Esophagus squamous epithelium (tissue), 4 donors: ENCODE results near the gene CBX6.

Source experiments
- POLR2A ChIP-seq, 4 donors: fragments of 450-650 bp; IDR thresholded peaks; one replicate each; pipeline ENCODE4 v1.6.1; 2017; ENCODE audit warnings: antibody characterized with exemption in 4 of 4, mild to moderate bottlenecking in 4 of 4, moderate library complexity in 3 of 4
- TF ChIP-seq, protein P1 (sequence below), 6 experiments: fragments of 450-650 bp in 4 of 6; fragments of 200-600 bp in 2 of 6; sonication (generic) in 2 of 6; IDR thresholded peaks; one replicate each; pipeline ENCODE4 v1.5.1; 2016 to 2019; ENCODE audit warnings: antibody characterized with exemption in 6 of 6, mild to moderate bottlenecking in 4 of 6, moderate library complexity in 4 of 6

- TF ChIP-seq POLR2A (IDR thresholded peaks at IDR 0.05), result no peak
- TF ChIP-seq, protein P1, sequence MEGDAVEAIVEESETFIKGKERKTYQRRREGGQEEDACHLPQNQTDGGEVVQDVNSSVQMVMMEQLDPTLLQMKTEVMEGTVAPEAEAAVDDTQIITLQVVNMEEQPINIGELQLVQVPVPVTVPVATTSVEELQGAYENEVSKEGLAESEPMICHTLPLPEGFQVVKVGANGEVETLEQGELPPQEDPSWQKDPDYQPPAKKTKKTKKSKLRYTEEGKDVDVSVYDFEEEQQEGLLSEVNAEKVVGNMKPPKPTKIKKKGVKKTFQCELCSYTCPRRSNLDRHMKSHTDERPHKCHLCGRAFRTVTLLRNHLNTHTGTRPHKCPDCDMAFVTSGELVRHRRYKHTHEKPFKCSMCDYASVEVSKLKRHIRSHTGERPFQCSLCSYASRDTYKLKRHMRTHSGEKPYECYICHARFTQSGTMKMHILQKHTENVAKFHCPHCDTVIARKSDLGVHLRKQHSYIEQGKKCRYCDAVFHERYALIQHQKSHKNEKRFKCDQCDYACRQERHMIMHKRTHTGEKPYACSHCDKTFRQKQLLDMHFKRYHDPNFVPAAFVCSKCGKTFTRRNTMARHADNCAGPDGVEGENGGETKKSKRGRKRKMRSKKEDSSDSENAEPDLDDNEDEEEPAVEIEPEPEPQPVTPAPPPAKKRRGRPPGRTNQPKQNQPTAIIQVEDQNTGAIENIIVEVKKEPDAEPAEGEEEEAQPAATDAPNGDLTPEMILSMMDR (IDR thresholded peaks at IDR 0.05), result peak; percentile 79 to 92 (median 85)
Observed at GRCh38 chr22:38868886-38869381, 3.1 kb downstream of the CBX6 start.
